GM18508 (cell line): ENCODE measurements around the gene FGFBP2.
"Not testable (repeated sequence)": the region's sequence is repeated elsewhere in the genome, so short reads cannot be mapped to it uniquely, and the experiment has no call there.

Experiments
- ATAC-seq: cut with Tn5 transposase; IDR thresholded peaks from one replicate; pipeline ENCODE4 v1.9.1; 2021; ENCODE audit warnings: moderate number of reproducible peaks; ENCODE audit not compliant: insufficient read depth, unreplicated experiment

The FGFBP2 gene

DNA sequence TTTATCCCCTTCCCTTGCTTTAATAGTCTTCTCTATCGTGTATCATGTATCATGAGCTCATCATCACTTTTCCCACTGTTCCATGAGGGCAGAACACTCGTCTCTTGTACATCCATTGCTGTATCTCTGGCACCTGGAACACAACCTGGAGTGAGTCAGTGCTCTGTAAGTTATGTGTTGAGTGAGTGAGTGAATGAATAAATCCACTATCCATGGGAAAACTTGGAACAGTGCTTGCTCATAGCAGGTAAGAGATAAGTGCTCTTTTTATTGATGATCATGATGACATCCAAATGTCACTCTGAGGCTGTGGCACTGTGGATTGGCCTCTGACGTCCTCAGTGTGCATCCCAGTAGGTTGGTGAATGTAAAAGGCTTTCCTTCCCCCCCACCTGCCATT, 28.7 kb downstream of the FGFBP2 start:
- ATAC-seq = no peak

DNA sequence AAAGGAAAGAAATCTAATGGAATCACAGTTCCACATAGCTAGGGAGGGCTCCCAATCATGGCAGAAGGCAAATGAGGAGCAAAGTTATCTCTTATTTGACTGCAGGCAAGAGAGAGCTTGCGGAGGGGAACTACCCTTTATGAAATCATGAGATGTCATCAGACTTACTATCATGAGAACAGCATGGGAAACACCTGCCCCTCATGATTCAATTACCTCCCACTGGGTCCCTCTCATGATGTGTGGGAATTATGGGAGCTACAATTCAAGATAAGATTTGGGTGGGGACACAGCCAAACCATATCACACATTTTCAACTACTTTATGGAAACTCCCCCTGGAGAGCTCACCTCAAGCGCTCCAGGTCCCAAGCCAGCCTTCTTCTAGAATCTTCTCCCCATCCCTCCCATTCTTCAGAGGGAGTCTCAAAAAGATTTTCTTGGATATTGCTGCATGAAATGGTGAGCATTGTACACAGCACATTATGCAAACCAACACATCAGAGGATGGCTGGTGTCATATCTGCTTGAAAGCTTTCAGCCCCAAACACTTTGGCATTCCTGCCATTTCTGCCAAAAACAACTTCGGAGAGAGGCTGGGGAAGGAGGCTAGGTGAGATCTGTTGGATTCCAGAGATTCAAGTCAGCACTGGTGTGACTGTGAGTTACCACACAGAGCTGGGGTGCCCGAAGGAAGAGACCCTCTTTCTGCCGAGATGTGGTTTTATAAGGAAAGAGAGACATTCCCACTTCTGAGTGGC, 31.3 kb downstream of the FGFBP2 start:
- ATAC-seq = no peak

DNA sequence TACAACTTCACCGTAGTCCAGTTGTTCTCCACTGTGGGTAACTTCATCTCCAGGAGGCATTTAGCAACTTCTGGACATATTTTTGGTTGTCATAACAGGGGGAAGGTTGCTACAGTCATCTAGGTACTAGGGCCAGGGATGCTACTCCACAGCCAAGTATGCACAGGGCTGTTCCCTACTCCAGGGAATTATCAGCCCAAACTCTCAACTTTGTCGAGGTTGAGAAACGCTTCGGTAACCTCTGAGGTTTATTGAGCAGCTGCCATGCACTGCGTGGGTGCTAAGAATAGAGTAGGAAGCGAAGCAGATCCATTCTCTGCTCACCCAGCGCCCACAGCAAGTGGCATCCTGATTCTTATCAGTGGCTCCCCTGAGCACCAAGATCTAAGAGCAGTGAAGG, 32.7 kb downstream of the FGFBP2 start:
- no peak for ATAC-seq

DNA sequence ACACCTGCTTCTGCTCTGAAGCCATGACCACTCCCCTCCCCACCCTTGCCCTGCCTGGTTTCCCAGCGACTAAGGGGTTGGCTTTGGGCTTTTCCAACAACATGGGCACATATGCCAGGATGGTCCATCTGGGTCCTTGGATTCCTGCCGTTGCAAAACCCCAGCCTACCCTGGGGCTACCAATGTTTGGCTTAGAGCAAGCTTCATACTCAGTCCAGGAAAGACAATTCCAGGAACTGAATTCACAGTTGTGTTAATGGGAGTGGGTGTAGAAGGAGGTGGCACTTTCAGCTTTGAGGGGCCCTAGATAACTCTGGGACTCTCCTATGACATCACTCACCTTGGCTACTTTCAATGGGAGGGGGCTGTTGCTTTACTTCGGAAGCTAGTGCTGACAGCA, 33.4 kb downstream of the FGFBP2 start:
- ATAC-seq = no peak

DNA sequence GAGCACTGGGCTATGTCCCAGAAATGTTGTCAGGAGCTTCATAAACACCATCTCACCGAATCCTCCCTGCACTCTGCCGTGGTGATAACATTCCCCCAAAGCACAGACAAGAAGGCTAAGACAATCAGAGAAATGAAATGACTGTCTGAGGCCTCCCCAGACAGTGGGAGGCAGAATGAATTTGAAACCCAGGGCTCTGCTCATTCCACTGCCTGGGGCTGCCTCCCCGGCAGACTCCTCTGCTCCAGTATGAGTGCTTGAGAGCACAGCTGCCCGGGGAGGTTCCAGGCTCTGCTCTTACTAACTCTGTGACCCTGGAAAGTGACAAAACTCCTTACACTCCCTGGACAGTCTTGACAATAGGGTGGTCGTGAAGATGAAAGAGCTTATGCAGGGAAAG, 34.1 kb downstream of the FGFBP2 start:
- ATAC-seq = no peak

DNA sequence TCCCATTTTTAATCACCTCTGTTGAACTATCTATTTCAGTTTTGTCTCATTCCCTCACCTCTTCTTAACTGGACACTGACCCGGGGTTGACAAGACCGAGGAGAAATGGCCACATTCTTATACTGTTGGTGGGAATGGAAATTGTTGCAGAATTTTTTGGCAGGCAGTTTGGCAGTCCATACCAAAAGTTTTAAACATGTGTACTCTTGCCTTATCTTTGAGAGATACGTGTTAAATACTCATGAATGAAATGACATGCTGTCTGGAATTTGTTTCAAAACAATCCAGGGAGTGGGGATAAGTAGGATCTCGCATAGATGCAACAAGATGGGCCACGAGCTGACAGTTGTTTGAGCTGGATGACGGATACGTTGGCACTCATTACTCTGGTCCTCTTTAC, 36.5 kb downstream of the FGFBP2 start:
- no peak for ATAC-seq

DNA sequence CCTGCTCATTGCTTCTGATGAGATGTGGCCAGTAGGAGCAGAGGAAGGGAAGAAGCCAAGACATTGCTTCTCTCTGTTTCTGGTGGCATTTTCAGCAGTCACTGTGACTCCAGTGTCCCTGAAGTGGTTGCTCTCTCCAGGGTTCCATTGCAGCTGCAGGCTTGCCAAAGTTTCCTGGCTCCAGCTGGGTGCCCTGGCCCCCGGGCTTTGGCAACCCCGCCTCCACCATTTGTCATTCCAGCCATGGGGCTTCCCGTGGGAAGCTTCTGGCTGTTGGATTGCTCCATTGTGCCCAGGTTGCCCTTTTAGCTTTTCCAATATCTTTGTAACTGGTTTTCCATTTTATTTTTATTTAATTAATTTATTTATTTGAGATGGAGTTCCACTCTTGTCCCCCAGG, 37.1 kb downstream of the FGFBP2 start:
- ATAC-seq = no peak

DNA sequence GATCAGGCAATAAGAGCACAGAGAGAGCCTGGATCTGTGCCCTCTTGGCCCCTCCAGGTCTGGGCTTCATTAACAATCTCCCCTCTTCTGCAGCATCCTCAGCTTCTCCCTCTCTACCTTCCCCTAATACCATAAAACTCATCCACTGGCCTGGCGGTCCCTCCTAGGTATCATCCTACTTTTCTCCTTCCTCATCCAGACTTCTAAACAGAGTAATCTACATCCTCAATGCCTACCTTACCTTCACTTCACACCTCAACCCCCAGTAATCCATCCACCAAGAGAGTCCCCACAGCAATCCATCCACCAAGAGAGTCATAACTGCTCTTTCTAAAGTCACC, 41.4 kb downstream of the FGFBP2 start:
- no peak for ATAC-seq

DNA sequence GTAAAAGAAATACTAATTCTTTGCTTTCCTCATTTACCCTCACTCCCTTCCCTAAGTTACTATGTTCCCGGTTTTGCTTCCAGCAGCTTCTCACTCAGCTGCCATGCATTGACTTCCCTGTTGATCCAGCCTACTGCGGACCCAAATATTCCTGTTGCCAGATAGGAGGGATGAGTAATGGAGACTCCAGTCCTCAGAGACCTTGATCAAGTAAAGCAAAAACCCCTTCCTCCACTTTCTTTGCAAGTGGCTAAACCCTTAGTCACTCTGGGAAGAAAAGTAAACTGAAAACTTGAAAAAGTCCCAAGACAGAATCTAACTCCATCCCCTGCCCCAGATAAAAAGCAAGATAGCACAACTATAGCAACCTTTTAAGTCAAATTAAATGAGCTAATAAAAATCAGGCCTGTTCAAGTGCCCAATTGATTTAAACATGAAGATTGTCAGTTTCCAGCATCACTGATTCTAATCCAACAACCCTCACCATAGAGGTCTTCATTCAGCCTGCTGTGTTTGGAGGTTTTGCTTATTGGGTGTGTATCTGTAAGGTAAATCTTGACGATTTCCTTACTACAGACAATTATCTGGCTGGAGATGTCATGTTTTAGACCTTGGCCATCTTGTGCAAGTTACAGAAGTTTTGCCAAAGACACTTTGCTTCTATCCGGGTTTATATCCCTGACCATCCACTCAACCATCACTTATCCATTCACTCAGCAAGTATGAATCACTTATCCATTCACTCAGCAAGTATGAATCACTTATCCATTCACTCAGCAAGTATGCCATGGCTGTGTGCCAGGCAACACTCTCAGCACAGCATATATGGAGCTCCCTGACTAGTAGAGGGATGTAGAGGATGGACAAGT, 42.0 kb downstream of the FGFBP2 start:
- no peak for ATAC-seq

DNA sequence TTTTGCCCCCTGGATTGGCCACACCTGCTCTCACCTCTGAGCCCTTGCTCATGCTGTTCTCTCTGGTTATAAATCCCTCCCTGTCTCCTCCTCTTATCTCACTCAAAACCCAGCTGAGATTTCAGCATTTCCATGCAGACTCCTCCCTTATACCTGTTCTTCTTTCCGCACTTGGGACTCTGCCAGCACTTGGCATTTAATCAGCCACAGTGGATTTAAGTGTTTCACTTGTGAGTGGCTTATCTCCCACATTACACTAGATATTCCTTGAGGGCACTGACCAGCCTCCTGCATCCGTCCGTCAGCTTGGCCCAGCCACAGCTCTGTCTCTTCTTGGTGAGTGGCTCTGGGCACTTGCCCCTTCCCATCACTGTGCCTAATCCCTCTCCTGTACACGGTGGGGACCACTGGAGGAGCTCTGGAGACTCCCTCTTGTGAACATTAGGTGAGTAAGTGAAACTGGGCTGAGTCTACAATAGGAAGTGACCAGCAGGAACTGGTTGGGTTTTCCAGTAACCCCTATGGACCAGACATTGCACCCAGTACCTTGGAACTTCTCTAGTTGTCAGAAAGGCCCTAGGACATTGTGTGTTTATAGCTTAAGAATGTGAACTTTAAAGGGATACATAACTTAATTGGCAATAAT, 44.4 kb downstream of the FGFBP2 start:
- ATAC-seq = no peak

DNA sequence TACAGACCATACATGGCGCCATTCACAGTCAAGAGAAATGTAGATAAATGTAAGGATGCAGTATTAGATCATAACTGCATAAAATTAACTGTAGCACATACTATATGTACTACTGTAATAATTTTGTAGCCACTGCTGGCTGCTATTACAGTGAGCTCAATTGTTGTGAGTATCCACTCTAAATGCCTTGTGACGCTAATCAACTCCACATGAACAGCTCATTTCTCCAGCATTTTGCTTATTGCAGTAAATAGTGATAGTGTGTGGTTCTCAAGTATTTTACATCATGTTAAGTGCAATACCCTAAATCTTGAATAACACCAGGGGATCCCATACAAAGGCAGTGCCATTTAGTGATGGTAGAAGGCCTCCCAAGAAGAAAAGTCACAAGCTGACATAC, 45.7 kb downstream of the FGFBP2 start:
- ATAC-seq = no peak

DNA sequence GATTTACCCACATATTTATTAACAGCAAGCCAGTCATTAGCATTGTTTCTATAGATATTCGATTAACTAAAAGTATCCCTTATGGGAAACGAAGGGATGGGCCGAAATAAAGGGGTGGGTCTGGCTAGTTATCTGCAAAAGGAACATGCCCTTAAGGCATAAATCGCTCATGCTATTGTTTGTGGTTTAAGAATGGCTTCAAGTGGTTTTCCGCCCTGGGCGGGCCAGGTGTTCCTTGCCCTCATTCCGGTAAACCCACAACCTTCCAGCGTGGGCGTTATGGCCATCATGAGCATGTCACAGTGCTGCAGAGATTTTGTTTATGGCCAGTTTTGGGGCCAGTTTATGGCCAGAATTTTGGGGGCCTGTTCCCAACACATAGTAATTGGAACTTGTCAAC, 46.6 kb downstream of the FGFBP2 start:
- not testable (repeated sequence) for ATAC-seq

DNA sequence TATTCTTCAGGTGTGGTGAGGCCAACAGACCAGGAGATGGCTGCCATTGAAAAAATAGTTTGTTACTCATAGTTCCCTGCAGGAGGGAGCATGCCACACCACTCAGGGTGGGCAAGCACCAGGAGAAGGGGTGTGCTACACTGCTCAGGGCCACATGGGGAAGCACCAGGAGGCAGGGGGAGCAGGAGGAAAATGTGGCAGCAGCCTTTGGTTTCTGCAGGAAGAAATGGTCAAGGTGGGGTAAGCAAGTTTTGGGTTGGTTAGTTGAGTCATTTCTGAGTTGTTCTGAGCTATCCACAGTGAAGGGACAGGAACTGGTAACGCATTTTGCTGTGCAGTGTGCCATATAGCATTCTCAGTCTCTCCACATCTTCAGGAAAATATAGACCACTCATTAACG, 48.2 kb downstream of the FGFBP2 start:
- ATAC-seq = no peak

DNA sequence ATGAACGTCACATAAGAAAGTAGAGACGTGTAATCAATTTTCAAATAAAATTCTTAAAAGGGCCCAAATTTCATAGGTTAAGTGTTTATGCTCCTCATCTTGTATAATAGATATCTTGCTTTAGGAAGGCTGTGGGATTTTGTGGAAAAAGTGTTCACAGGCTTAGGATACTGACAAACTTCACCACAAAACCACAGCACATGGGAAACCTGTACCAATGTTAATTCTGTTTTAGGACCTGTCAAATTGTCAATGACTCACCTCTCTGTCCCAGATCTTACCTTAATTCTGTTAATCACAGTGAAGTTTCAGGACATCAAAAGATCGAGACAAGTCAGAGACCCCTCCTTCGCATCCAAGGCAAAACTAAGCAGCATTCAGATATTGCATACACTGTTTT, 48.7 kb downstream of the FGFBP2 start:
- ATAC-seq = no peak

DNA sequence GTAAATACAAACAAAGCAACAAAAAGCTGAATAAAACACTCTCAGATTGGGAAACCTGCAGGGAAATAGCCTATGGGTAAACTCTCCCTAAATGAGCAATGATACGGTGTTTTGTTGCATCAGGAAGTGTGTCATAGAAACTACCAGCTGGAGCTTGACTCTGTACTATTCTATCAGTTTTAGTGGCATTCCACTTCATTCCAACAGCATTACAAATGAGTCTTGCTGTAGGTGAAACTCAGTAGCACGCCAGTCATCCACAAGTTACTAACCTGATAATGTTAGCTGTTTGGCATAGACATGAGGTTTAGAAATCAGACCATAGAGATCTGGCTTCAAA, 49.4 kb downstream of the FGFBP2 start:
- ATAC-seq = no peak

DNA sequence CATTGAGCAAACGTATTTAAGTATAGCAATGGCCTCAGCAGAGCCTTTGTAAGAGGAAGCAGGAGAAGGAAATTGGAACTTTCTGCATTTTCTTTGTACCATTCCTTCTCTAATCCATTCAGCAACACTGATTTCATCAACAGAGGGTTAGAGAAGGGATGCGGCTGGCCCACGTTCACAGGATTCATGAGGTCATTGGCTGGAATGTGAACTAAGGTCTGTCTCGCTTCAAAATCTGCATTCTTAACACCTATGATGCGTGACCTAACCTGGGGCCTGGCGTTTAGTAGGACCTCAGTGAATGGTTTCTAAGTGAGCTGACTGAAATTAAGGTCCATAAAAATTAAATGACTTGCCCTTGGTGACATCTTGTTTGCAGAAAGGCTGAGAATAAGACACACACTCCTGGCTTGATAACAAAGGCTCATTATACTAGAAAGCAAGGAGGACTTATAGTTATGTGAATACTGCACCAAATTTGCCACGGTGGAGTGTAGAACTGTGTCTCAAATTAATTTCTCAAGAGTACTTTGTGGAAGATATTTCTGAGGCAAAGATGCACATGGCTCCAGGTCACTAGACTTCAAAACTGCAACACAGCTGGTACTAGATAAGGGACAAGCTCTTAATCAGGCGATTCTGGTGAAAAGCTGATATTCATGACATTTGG, 49.9 kb downstream of the FGFBP2 start:
- ATAC-seq = no peak

DNA sequence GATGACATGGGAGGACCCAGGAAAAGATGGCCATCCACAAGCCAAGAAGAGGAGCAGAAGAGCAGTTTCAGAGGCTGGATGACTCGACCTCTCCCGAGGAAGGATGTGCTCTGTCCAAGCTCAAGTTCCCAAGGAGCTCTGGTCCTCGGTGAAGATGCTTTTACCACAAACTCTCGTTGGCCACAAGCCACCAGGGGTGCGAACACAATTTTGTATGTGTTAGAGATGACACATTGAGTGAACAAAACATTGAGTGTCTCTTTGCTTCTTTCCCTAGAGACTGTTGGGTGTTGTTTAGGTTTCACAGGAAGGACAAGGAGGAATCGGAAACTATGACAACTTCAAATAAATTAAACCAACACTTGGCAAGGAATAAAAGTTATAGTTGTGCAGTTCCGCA, 50.7 kb downstream of the FGFBP2 start:
- no peak for ATAC-seq
